SKM-1 treated with dmso at 0.1 percent for 144 hours (cell line): ENCODE data around the gene MBD1.
"Not testable (repeated sequence)": the region's sequence is repeated elsewhere in the genome, so short reads cannot be mapped to it uniquely, and the experiment has no call there.

ENCODE experiments used
- DNase-seq: peaks from one replicate; lab custom pipeline; 2025; ENCODE audit not compliant: unreplicated experiment; lab: John Stamatoyannopoulos, UW

MBD1 gene

DNA sequence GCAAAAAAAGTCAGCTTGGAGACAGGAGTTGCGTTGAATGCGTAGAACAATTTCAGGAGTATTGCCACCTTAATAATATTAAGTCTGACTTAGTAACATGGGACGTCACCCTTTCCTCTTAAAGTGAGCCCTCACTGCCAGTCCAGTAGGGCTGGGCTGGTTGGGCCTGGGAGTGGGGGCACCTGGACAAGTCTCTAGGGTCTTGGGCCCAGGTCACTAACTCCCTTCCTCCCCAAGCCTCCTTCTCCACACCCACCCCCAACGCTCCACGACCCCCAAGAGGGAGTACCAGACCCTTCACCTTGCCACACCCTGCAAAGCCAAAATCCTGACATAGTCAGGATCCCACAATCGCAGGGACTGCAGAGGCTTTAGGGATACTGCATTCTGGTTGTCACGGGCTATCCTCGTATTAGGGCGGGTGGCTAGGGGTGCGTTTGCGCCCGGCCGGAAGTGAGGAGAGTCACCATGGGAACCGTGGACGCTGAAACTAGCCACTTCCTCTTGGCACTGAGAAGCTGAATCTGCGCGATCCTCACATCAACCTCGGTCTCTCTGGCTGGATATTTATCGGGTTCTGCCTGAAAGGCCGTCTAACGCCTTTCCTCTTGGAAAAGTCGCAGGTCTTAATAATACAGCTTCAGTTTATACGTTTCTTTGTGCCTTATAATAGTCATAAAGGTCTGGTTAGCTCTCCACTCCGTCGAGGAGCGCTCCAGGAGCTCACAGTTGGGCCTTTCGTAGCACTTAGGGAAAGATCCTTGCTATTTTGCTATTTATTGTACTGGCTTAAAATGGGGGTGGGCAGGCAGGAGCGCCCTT, 16.5 kb upstream of the MBD1 start:
- peak; percentile 88 for DNase-seq

- no peak for DNase-seq
These were observed 11.7 kb upstream of the MBD1 start for GRCh38 chr18:50293039-50293438.

GRCh38 chr18:50289108-50289443, 7.8 kb upstream of the MBD1 start:
- no peak for DNase-seq

DNA sequence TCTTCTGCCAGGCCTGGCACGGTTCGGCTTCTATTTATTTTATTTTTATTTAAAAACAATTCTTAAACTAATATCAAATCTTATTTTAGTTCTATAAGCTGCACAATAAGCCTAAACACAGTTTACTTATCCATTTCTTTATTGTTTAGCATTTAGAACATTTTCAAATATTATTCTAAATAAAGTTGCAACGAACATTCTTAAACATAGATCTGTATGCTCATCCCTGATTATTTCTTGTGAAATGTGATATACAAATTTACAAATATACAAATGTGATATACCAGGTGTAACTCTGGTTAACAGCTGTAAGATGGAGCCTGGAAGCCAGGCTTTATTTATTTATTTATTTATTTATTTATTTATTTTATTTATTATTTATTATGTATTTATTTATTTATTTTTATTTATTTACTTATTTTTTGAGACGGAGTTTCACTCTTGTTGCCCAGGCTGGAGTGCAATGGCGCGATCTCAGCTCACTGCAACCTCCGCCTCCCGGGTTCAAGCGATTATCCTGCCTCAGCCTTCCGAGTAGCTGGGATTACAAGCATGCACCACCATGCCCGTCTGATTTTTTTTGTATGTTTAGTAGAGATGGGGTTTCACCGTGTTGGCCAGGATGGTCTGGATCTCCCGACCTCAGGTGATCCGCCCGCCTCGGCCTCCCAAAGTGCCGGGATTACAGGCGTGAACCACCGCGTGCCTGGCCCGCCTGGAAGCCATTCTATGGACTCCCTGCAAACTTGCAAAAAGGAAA, 7.2 kb upstream of the MBD1 start:
- DNase-seq, result not testable (repeated sequence)

DNA sequence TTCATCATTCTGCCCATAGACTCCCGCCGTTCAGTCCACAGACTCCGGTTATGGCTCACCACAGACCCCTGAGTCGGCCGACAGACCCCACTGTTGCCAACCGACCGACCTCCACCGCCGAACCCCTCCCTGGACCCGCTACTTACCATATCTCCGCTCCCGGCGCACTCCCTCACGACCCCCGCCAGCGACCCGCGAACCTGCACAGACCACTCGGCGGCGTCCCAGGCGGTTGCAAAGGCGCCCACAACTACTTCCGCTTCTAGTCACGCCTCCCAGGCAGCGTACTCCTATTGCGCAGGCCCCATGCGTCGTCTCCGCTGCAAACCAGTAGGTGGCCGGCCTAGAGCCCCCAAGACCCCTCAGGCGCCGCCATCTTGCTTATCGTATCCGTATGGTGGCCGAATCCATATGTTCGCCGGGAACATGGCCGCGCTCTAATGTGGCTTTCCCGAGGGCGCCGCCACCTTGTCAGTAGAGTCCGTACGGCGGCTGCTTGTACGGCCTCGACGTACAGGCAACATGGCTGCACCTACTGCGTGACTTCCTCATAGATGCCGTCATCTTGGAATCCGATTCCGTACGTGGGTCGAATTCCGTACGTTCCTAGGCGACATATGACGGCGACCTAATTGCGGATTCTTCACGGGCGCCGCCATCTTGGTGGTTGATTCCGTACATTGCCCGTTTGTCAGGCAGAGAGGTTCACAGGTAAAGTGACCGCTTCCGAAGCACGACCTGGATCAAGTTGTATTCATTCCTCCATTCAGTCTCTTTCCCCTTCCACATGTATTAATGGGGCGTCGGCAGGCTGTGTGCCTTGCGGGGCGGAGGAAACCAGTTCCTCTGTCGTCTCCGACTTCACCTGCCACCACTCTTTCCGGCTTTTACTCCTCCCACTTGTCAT, 6.4 kb upstream of the MBD1 start, which contains the start of gene CXXC1:
TSS of gene CXXC1 (minus strand) at position 252 of the 907 bp plus-strand sequence. CDS start at position 149, 103 bp downstream.
- DNase-seq, result peak; percentile 100

DNA sequence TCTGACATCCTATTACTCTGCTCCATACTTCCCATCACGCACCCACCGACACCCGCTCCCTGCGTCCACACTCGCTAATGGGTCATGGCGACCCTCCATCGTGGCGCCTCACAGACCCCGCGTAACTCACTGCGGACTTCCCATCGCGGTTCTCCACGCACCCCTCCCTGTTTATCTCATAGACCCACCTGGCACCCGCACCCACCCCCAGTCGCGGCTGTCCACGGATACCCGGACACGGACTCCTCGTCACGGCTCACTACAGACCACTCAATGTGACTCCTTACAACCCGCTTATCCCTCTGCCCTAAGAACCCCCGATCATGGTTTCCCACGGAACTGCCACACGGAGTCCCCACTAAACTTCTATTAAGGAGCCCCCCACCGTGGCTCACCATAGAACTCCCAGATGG, 5.7 kb upstream of the MBD1 start:
- DNase-seq, result no peak

DNA sequence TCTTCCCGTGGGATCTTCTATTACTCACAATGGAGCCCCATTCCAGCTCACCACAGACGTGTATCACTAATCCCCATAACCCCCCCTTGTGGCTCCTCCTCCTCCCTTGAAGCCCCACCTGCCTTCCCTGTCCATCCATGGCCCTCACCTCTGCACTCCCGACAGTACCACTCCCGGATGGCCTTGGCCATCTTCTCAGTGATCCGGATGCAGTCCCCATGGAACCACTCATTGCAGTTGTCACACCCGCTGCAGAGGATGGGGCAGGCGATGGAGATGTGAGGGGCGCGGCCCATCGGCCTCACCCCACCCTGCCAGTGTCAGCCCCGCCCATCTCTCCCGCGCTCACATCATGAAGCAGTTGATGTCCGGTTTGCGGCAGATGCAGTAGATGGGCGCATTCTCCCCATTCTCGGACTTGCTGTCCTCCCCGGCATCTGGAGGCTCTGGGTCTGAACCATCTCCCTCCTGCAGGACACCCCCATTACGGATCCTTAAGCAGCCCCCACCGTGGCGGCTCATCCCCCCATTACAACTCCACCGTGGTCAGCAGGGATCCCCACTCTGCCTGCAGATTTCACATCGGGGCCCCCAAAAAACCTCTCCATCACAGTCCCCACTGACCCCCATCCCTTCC, 5.2 kb upstream of the MBD1 start:
- no peak for DNase-seq

GRCh38 chr18:50285631-50286321, 4.5 kb upstream of the MBD1 start:
- no peak for DNase-seq

- no peak for DNase-seq
These were observed 3.7 kb upstream of the MBD1 start for GRCh38 chr18:50285071-50285470.

DNA sequence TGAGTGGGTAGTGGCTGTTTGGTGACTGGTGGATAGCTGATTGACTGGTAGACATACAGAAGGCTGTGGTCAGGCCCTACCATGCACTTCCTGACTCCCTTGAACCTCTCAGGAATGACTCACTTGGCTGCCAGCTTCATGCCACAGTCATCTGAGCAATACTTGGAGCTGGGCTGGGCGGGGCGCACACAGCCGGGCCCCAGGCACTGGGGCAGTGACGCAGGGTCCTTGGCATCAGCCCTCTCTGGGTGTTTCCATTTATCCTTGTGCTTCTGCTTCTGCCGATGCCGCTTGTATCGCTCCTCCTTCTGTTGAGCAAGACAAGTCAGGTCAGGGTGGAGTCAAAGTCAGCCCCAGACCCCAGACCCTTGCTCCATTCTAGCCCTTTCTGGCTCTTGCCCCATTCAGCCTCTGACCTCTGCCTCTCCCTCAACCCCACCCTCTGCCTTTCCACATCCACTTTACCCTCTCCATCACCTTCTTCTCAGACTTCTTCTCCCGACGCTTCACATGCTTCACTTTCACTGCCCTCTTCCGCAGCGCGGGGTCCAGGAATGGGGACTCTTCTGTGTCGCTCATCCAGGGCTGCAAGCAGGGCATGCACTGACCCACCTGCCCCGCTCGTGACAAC, 3.0 kb upstream of the MBD1 start:
- DNase-seq, result no peak

- no peak for DNase-seq
These were observed 2.3 kb upstream of the MBD1 start for GRCh38 chr18:50283469-50284209.

GRCh38 chr18:50282521-50283335, 1.4 kb upstream of the MBD1 start:
- DNase-seq, result no peak

- no peak for DNase-seq
These were observed 723 bp upstream of the MBD1 start for GRCh38 chr18:50281972-50282520.

- DNase-seq, result no peak
These were observed 522 bp downstream of the MBD1 start for GRCh38 chr18:50280707-50281294.

- DNase-seq, result no peak
These were observed 1.6 kb downstream of the MBD1 start for GRCh38 chr18:50279752-50280151.

GRCh38 chr18:50277942-50278341, 3.4 kb downstream of the MBD1 start:
- no peak for DNase-seq

DNA sequence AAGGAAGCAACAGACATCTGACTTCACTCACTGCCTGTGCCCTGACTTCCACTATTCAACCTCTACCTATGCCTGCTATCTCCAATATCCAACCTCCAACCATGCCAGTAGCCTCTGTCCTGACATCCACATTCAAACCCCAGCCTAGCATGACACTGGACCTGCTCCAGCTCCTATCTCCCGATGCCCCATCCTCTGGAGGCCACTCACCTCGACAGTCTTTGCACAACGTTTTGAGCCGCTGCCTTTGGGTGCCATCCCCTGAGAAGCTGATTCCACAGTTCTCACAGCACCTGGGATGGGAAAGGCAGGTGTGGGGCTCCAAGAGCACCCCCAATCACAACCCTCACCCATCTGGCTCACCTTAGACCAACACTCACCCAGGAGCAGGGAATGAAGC, 4.9 kb downstream of the MBD1 start:
- DNase-seq, result no peak
